KG1 (cell line): ENCODE measurements around the gene ADCY4.

Experiments
- DNase-seq: peaks from one replicate; lab custom pipeline; 2025; lab: John Stamatoyannopoulos, UW

Gene ADCY4

GRCh38 chr14:24272467-24272866 is 62.4 kb downstream of the ADCY4 start:
- no peak for DNase-seq

DNA sequence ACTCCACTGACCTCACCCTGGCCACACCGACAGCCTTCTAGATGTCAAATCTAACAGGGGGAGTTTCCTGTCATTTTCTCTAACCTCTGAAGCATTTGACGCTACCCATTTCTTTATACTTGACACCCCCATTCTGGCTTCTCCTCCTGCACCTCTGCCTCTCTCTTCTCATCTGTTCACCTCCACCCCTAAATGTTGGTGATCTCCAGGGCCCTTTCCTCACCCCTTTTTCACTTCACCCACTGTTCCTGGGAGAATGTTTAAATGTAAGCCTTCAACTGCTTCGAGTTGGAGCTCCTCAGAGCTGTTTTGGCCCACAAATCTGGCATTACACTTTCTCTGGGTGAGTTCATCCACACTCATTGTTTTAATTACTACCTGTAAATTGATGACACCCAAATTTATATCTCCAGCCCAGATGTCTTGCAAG is 63.0 kb downstream of the ADCY4 start:
- no peak for DNase-seq

DNA sequence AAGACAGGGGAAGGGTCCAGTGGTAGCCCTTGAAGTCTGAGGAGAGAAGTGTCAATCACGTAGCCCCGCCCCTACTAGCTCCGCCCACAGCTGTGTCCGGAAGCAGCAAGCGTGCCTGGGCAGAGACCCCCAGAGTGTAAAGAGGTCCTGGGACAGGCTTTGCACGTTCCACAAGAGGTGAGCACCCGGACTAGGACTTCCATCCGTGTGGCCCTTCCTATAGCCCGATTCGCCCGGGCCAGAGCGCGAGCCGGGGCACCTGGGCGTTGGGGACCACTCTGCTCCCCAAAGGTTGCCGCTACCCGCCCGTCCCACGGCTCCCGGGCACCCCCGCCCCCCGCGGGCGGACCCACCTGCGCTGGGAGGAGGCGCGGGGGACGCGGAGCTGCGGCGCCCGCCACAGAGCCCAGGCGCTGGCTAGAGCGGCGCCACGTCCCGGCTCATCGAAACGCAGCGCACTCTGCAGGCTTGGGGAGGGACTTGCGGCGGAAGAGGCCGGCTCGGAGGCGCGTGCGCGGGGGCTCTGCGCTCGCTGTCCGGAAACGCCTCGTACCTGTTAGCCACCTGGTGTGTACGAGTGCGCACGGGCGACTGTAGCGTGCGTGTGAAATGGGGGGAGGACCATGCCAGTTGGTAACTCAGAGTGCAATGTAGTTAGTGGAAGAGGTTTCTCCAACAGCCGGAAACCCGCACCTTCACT is 63.6 kb downstream of the ADCY4 start, which contains the start of gene RABGGTA:
RABGGTA (minus strand) TSS at position 464 of the 700 bp plus-strand sequence. CDS start 482 bp downstream, outside the sequence.
- DNase-seq, result peak; percentile 63

GRCh38 chr14:24270537-24271133 is 64.2 kb downstream of the ADCY4 start:
- DNase-seq, result no peak

DNA sequence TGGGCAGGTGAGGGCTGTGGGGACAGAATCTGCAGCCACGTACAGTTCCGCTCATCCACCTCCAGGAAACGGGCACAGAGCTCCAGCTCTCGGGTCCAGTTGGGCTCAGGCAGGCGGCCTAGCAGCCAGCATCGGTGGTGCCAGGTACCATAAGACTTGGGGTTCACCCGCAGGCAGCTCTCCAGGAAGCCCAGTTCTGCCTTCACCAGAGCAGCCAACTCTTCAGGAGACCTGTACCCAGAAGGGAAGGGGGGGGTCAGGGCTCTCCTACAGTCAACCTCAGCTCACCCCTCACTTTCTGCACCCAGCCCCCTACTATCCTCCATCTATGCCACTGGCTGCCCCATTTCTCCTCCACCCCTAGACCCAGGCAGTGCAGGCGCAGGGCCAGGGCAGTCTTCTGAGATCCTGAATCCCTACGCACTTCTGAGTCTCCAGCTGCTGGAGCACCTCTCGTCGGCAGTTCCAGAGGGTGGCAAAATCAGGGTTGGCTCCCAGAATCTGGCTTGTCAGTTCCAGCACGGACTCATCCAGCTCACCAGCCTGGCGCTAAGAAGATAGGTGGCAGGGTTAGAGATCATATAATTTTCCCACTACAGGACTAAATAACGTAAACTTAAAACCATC is 64.8 kb downstream of the ADCY4 start:
- DNase-seq, result no peak

GRCh38 chr14:24269368-24269767 is 65.5 kb downstream of the ADCY4 start:
- no peak for DNase-seq
